Measurements from ENCODE around the gene IQSEC1. TPM values are rescaled to one million over a fixed set of nuclear protein-coding genes. Genes with fewer than 3 reads are reported as not detected.

The IQSEC1 gene
- polyA plus RNA-seq, 2 of the 4 experiments (the other 2 are of a cell fraction): 3.7 to 10.7 TPM

GRCh38 chr3:12994357-12994606, 78.9 kb downstream of the IQSEC1 start:
- ChIA-PET CTCF (interaction anchor here (0.6 to 5.3 kb wide), 13 partner anchors 8 to 152 kb away, joined by 3 to 56 read pairs (median 8); partner anchors contain the start of gene RPL32), POLR2A (no interaction called here)
- peak overlapping the region; percentile 74 to 85 for H3K27ac ChIP-seq
- ATAC-seq: peak; percentile 58 to 75
- H3K4me3 ChIP-seq: peak overlapping the region; percentile 84
- DNase-seq (ENCODE audit: low read depth in 1 of 2, low spot score in 1 of 2): peak; percentile 21 to 60
- peaks cover 34% of the 10 kb centered on the region for H3K4me1 ChIP-seq
- FAIRE-seq: no peak
- no CpG with 5 or more reads among the region's 25 CpGs for WGBS (ENCODE audit: missing lambda C conversion rate)
- H3K4me2 ChIP-seq: peak overlapping the region; percentile 96
- TF ChIP-seq RNF2 (IDR thresholded peaks at IDR 0.05; ENCODE audit: borderline replicate concordance, low read depth) (no peak), RAD21 (conservative IDR thresholded peaks at IDR 0.05 in 1 of 2, IDR thresholded peaks at IDR 0.05 in 1 of 2) (no peak), POLR2A (IDR thresholded peaks at IDR 0.05; ENCODE audit: low read length) (peak; percentile 43), HOXB13 (CRISPR knock-in tag; IDR thresholded peaks at IDR 0.05; ENCODE audit: low read depth) (no peak), RARB (CRISPR knock-in tag; IDR thresholded peaks at IDR 0.05) (no peak), SMC3 (IDR thresholded peaks at IDR 0.05) (no peak)
- no peaks in the 10 kb centered on the region for H3K9me3 ChIP-seq

- no CpG with 5 or more reads among the region's 114 CpGs for WGBS (ENCODE audit: missing lambda C conversion rate)
- FAIRE-seq: no peak
- H3K27ac ChIP-seq: peak overlapping the region; percentile 74 to 85
- POLR2A ChIA-PET: interaction anchor here (0.7 kb wide), 1 partner anchor 435 kb away, joined by 4 read pairs; no protein-coding TSS in a partner anchor
- TF ChIP-seq FOSL2 (IDR thresholded peaks at IDR 0.05) (no peak), FOSL2 (CRISPR knock-in tag; IDR thresholded peaks at IDR 0.05) (no peak), RNF2 (IDR thresholded peaks at IDR 0.05; ENCODE audit: borderline replicate concordance, low read depth) (0 out of 2 replicates have a peak, but pooled peaks have one; percentile 33), MAX (IDR thresholded peaks at IDR 0.05) (0 out of 2 replicates have a peak, but pooled peaks have one; percentile 4)
- peaks cover 34% of the 10 kb centered on the region for H3K4me1 ChIP-seq
- H3K9me3 ChIP-seq: no peaks in the 10 kb centered on the region
- CTCF ChIA-PET: interaction anchor here (0.6 to 5.3 kb wide), 10 partner anchors 11 to 152 kb away, joined by 3 to 56 read pairs (median 8); partner anchors contain the start of gene RPL32
- peak overlapping the region; percentile 84 for H3K4me3 ChIP-seq
- peak overlapping the region; percentile 96 for H3K4me2 ChIP-seq
- peak; percentile 17 to 56 for DNase-seq (ENCODE audit: low read depth in 1 of 2, low spot score in 1 of 2)
- ATAC-seq: peak; percentile 19 to 23
Measured at GRCh38 chr3:12993517-12994356, 79.5 kb downstream of the IQSEC1 start.

GRCh38 chr3:12992629-12993516, 80.4 kb downstream of the IQSEC1 start:
- FAIRE-seq (no peak), ATAC-seq (peak in 1 of 2 experiments; percentile 2; a peak in 1 of 6 replicates), DNase-seq (ENCODE audit: low read depth in 1 of 2, low spot score in 1 of 2) (peak in 1 of 2 experiments; percentile 37)
- CTCF ChIA-PET: interaction anchor here (2.3 to 5.3 kb wide), 4 partner anchors 10 to 28 kb away, joined by 9 to 50 read pairs (median 24); no protein-coding TSS in a partner anchor
- Histone ChIP-seq H3K4me3 (peak overlapping the region; percentile 84), H3K4me2 (peak overlapping the region; percentile 96), H3K9me3 (no peaks in the 10 kb centered on the region), H3K27ac (peak overlapping the region; percentile 74 to 85; a peak in 5 of 6 replicates), H3K4me1 (peaks cover 34% of the 10 kb centered on the region)
- WGBS (ENCODE audit: missing lambda C conversion rate): 17% methylated on average over 5 of the region's 24 CpGs
- TF ChIP-seq HOXA7 (CRISPR knock-in tag; IDR thresholded peaks at IDR 0.05) (no peak), MAX (IDR thresholded peaks at IDR 0.05) (0 out of 2 replicates have a peak, but pooled peaks have one; percentile 1)
- POLR2A ChIA-PET: no interaction called here

GRCh38 chr3:12991861-12992281, 81.4 kb downstream of the IQSEC1 start:
- no peak overlapping the region for H3K27ac ChIP-seq
- H3K4me2 ChIP-seq: 0 out of 3 replicates have a peak overlapping the region, but pooled peaks have one; percentile 2
- DNase-seq (ENCODE audit: low read depth in 1 of 2, low spot score in 1 of 2) (no peak), FAIRE-seq (no peak), ATAC-seq (no peak)
- POLR2A ChIA-PET: no interaction called here
- peaks cover 34% of the 10 kb centered on the region for H3K4me1 ChIP-seq
- WGBS (ENCODE audit: missing lambda C conversion rate): 75% methylated on average over 7 of the region's 9 CpGs
- H3K9me3 ChIP-seq: no peaks in the 10 kb centered on the region
- no peak overlapping the region for H3K4me3 ChIP-seq
- CTCF ChIA-PET: interaction anchor here (1.8 to 5.3 kb wide), 3 partner anchors 9 to 27 kb away, joined by 4 to 50 read pairs (median 35); no protein-coding TSS in a partner anchor
- no peak for TF ChIP-seq CBX2 (IDR thresholded peaks at IDR 0.05; ENCODE audit: borderline replicate concordance, low read depth)
- no peak for TF ChIP-seq ELK1 (IDR thresholded peaks at IDR 0.05; ENCODE audit: low read depth, low read length)
- no peak for TF ChIP-seq ATOH8 (CRISPR knock-in tag; IDR thresholded peaks at IDR 0.05; ENCODE audit: low read depth)
- TF ChIP-seq HES2 (IDR thresholded peaks at IDR 0.05): no peak
- no peak for TF ChIP-seq RNF2 (IDR thresholded peaks at IDR 0.05; ENCODE audit: borderline replicate concordance, low read depth)
- TF ChIP-seq POLR2AphosphoS2 (conservative IDR thresholded peaks at IDR 0.05; ENCODE audit: low read length): no peak
- TF ChIP-seq HMGXB4 (CRISPR knock-in tag; IDR thresholded peaks at IDR 0.05; ENCODE audit: borderline replicate concordance): no peak
- TF ChIP-seq SMC3 (IDR thresholded peaks at IDR 0.05): no peak
- TF ChIP-seq HOXA7 (CRISPR knock-in tag; IDR thresholded peaks at IDR 0.05): no peak
- TF ChIP-seq KDM5A (IDR thresholded peaks at IDR 0.05): no peak
- no peak for TF ChIP-seq CBX8 (IDR thresholded peaks at IDR 0.05)
- no peak for TF ChIP-seq ZC3H11A (IDR thresholded peaks at IDR 0.05)
- no peak for TF ChIP-seq RFX5 (IDR thresholded peaks at IDR 0.05)
- TF ChIP-seq EHF (CRISPR knock-in tag; IDR thresholded peaks at IDR 0.05): no peak
- no peak for TF ChIP-seq BHLHE40 (IDR thresholded peaks at IDR 0.05; ENCODE audit: low read depth, low read length)

All from A549 (cell line).